ENCODE results near the gene PLCD1.
"Not testable (repeated sequence)": the region's sequence is repeated elsewhere in the genome, so short reads cannot be mapped to it uniquely, and the experiment has no call there.

PLCD1 gene

GRCh38 chr3:38043486-38043885 lies 14.0 kb upstream of the PLCD1 start:
- no peak overlapping the region for H3K4me3 ChIP-seq
- DNase-seq (ENCODE audit: low spot score), result no peak
- no peak overlapping the region for H3K27ac ChIP-seq
- no peak for TF ChIP-seq CTCF (IDR thresholded peaks at IDR 0.05)

GRCh38 chr3:38040401-38040800 lies 11.0 kb upstream of the PLCD1 start:
- Histone ChIP-seq H3K4me3 (peak overlapping the region; percentile 72), H3K27ac (no peak overlapping the region)
- TF ChIP-seq CTCF (IDR thresholded peaks at IDR 0.05), result no peak
- DNase-seq (ENCODE audit: low spot score), result no peak

GRCh38 chr3:38039899-38040261 lies 10.4 kb upstream of the PLCD1 start:
- peak overlapping the region; percentile 72 for H3K4me3 ChIP-seq
- DNase-seq (ENCODE audit: low spot score), result no peak
- peak; percentile 41 for TF ChIP-seq CTCF (IDR thresholded peaks at IDR 0.05)
- H3K27ac ChIP-seq, result peak overlapping the region in 1 of 2 donors; percentile 10

- DNase-seq (ENCODE audit: low spot score), result no peak
- peak within 1 kb of the TSS in 1 of 2 donors; percentile 34 for H3K27ac ChIP-seq
Measured at GRCh38 chr3:38039101-38039898, 9.9 kb upstream of the PLCD1 start, which contains the start of gene DLEC1. Gene DLEC1, plus strand, starts transcription at chr3:38039208. Its CDS starts 18 bp downstream, at chr3:38039226.

DNA sequence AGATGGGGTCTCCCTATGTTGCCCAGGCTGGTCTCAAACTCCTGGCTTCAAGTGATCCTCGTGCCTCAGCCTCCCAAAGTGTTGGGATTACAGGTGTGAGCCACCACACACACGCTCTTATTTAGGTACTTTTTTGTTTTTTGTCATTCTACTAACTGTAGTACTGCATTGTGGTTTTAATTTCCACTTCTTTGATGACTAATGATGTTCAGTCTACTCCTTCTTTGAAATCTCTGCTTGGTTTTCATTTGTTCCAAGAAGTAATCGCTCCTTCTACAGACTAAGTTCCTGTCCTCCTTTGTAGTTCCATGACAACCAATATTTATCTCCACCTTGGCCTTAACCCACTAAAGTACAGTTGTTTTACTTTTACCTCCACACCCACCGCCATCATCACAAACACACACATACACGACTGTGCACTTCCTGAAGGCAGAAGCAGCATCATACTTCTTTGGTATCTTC lies 9.0 kb upstream of the PLCD1 start:
- TF ChIP-seq CTCF (IDR thresholded peaks at IDR 0.05), result no peak
- DNase-seq (ENCODE audit: low spot score), result no peak
- Histone ChIP-seq H3K27ac (peak overlapping the region in 1 of 2 donors; percentile 34), H3K4me3 (peak overlapping the region; percentile 72)

More at GRCh38 chr3:38039101-38039898, 9.9 kb upstream of the PLCD1 start, which contains the start of gene DLEC1:
- no peak for TF ChIP-seq CTCF (IDR thresholded peaks at IDR 0.05)
- peak within 1 kb of the TSS; percentile 72 for H3K4me3 ChIP-seq

DNA sequence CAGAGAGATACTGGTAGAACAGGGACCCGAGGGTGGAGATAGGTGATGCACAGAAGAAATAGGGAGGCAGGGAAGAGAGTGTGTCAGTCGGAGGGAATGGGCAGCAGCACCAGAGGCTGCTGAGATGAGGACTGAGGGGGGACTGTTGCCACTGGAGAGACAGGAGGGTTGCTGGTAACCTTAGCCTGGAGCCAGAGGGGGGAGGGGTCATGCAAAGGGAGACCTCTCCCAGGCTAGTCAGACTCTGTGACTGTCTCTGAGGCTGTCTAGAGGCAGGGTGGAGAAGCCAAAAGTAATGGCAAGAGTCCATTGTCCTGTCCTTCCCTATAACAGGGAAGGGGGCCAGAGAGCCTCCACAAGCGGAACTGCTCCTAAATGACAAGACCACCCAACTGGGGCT lies 7.5 kb upstream of the PLCD1 start:
- Histone ChIP-seq H3K4me3 (no peak overlapping the region), H3K27ac (no peak overlapping the region)
- DNase-seq (ENCODE audit: low spot score), result no peak
- TF ChIP-seq CTCF (IDR thresholded peaks at IDR 0.05), result no peak

GRCh38 chr3:38036286-38036685 lies 6.8 kb upstream of the PLCD1 start:
- Histone ChIP-seq H3K27ac (no peak overlapping the region), H3K4me3 (no peak overlapping the region)
- no peak for TF ChIP-seq CTCF (IDR thresholded peaks at IDR 0.05)
- no peak for DNase-seq (ENCODE audit: low spot score)

DNA sequence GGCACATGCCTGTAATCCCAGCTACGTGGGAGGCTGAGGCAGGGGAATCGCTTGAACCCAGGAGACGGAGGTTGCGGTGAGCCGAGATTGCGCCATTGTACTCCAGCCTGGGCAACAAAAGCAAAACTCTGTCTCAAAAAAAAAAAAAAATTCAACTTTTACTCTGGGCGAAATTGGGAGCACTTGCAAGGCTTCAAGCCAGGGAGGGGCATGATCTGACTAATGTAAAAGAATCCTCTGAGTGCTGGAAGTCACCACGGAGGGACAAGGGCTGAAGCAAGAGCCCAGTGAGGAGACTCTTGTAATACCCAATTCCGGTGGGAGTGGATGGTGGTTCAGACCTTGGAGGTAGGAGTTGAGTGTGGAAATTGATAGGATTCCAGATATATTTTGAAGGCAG lies 4.9 kb upstream of the PLCD1 start:
- not testable (repeated sequence) for H3K4me3 ChIP-seq; H3K27ac ChIP-seq; DNase-seq (ENCODE audit: low spot score)

- not testable (repeated sequence) for DNase-seq (ENCODE audit: low spot score); H3K27ac ChIP-seq; H3K4me3 ChIP-seq
Measured at GRCh38 chr3:38033586-38033985, 4.1 kb upstream of the PLCD1 start.
